ENCODE results near the gene ABLIM2. TPM values are rescaled to one million over a fixed set of nuclear protein-coding genes. Genes with fewer than 3 reads are reported as not detected.

The ABLIM2 gene
- total and polyA plus RNA-seq, 2 of the 4 experiments (the other 2 are of a cell fraction): under 0.01 to 0.10 TPM

DNA sequence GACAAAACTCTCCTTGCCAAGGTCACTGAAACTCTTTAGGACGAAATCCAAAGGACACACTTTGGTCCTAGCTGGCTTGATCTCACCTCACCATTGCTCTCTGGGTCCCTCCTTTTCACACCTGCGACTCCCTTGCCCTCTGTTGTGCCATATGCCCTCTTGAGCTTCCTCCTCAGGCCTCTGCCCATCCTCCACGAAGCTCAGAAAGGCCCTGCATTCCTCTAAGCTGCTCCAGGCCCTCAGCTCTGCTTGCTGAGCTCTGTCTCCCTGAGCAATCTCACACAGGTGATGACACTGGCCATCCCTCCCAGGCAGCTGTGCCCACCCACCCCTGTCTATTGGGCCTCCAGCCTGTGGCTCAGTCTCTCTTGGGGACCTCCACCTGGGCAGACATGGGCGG is 208.9 kb downstream of the ABLIM2 start:
- POLR2A ChIA-PET (ENCODE audit: unreplicated experiment): no interaction called here
- no TSS peak for BruUV-seq (replicated peaks)
- CTCF ChIA-PET: no interaction called here

More for the DNA sequence above, 208.9 kb downstream of the ABLIM2 start:
- dilution Hi-C loops (cut with HindIII; ENCODE audit: low sequenced_read_pairs, unreplicated experiment) (no loop called here), in situ Hi-C loops (cut with MboI; ENCODE audit: low sequenced_read_pairs) (no loop called here), intact Hi-C loops (cut with micrococcal nuclease) (no loop called here)
- no peak overlapping the region for H3K23ac ChIP-seq (ENCODE audit: low read depth, low read length)
- no peak overlapping the region for H2BK5ac ChIP-seq (ENCODE audit: low read depth, low read length, poor library complexity, severe bottlenecking)
- H3K27me3 ChIP-seq (ENCODE audit: control insufficient read depth, insufficient read depth, low read length): no peaks in the 10 kb centered on the region
- no peak overlapping the region for H3K27ac ChIP-seq (ENCODE audit: insufficient read depth, low read length)
- no peaks in the 10 kb centered on the region for H4K20me1 ChIP-seq (ENCODE audit: insufficient read depth, low read length)
- TF ChIP-seq MAZ (IDR thresholded peaks at IDR 0.05; ENCODE audit: borderline replicate concordance, low read depth, low read length) (no peak), FOS (IDR thresholded peaks at IDR 0.05; ENCODE audit: low read depth, low read length) (no peak), ELK1 (IDR thresholded peaks at IDR 0.05; ENCODE audit: borderline replicate concordance, low read depth, low read length) (no peak), RAD21 (IDR thresholded peaks at IDR 0.05; ENCODE audit: low read length) (no peak), MAFK (IDR thresholded peaks at IDR 0.05; ENCODE audit: low read depth, low read length) (no peak), RFX5 (IDR thresholded peaks at IDR 0.05; ENCODE audit: low read depth, low read length) (no peak), CHD1 (IDR thresholded peaks at IDR 0.05; ENCODE audit: low read depth, low read length) (no peak), MXI1 (IDR thresholded peaks at IDR 0.05; ENCODE audit: borderline replicate concordance, low read depth, low read length) (no peak), BHLHE40 (IDR thresholded peaks at IDR 0.05; ENCODE audit: low read depth, low read length) (no peak), SMC3 (IDR thresholded peaks at IDR 0.05; ENCODE audit: low read depth, low read length) (no peak)
- TF ChIP-seq, protein P1, sequence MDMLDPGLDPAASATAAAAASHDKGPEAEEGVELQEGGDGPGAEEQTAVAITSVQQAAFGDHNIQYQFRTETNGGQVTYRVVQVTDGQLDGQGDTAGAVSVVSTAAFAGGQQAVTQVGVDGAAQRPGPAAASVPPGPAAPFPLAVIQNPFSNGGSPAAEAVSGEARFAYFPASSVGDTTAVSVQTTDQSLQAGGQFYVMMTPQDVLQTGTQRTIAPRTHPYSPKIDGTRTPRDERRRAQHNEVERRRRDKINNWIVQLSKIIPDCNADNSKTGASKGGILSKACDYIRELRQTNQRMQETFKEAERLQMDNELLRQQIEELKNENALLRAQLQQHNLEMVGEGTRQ (IDR thresholded peaks at IDR 0.05; ENCODE audit: low read depth, low read length): no peak
- no peaks in the 10 kb centered on the region for H3K9me1 ChIP-seq (ENCODE audit: insufficient read depth, low read length)
- H2BK15ac ChIP-seq (ENCODE audit: low read depth, low read length): no peak overlapping the region
- no peak overlapping the region for H3K4ac ChIP-seq (ENCODE audit: low read depth, low read length)
- no peak overlapping the region for H4K8ac ChIP-seq (ENCODE audit: low read depth in 2 of 2, low read length in 2 of 2)
- H3K4me3 ChIP-seq (ENCODE audit: insufficient read depth, low read depth, low read length): no peak overlapping the region
- H3K14ac ChIP-seq (replicated peaks; ENCODE audit: low read depth, low read length): no peak overlapping the region
- 48% methylated on average over 3 of the region's 4 CpGs; no CpG with 5 or more reads in 1 of the 2 experiments for WGBS, 2 experiments (ENCODE audit: extremely low coverage in 2 of 2, insufficient read length in 1 of 2)
- ATAC-seq (ENCODE audit: low read depth) (no peak; the same call in 1 of the 2 replicates), DNase-seq (no peak)
- no peaks in the 10 kb centered on the region for H3K36me3 ChIP-seq (ENCODE audit: control insufficient read depth, insufficient read depth, low read length)
- H4K91ac ChIP-seq (ENCODE audit: insufficient read depth, low read depth, low read length): 0 out of 2 replicates have a peak overlapping the region, but pooled peaks have one; percentile 20
- H3K18ac ChIP-seq (ENCODE audit: low read depth, low read length): no peak overlapping the region
- no peak overlapping the region for H3K4me2 ChIP-seq (ENCODE audit: low read depth, low read length)
- H2BK20ac ChIP-seq (ENCODE audit: low read depth, low read length): no peak overlapping the region
- no peak overlapping the region for H3K56ac ChIP-seq (ENCODE audit: extremely low read depth, insufficient read depth, low read length)
- no peak overlapping the region for H2BK120ac ChIP-seq (ENCODE audit: low read depth, low read length)
- no peaks in the 10 kb centered on the region for H3K79me1 ChIP-seq (ENCODE audit: low read depth in 1 of 2, low read length in 2 of 2)
- no peak overlapping the region for H4K5ac ChIP-seq (ENCODE audit: low read depth, low read length)
- no peak overlapping the region for H3K9ac ChIP-seq (ENCODE audit: low read depth, low read length)
- no peak overlapping the region for H2AK9ac ChIP-seq (replicated peaks; ENCODE audit: low read depth, low read length, poor library complexity)
- no peaks in the 10 kb centered on the region for H3K4me1 ChIP-seq (ENCODE audit: control insufficient read depth, insufficient read depth, low read length)
- 0 out of 2 replicates have a peak, but pooled peaks cover 2% of the 10 kb centered on the region for H3K9me3 ChIP-seq (ENCODE audit: control insufficient read depth, insufficient read depth, low read length)
- H2AFZ ChIP-seq (replicated peaks; ENCODE audit: low read length, poor library complexity): no peak overlapping the region
- peak overlapping the region; percentile 63; the same call in 1 of the 2 replicates for H2AK5ac ChIP-seq (ENCODE audit: low read depth, low read length)
